Fibroblast of mammary gland (primary cell): ENCODE results near the gene CYP19A1.
A peak's percentile ranks its signal among the peaks of the same experiment; 100 is the strongest.

Source experiments
- DNase-seq: peaks from one replicate; pipeline ENCODE4 v3.0.0-alpha.2; 2010; ENCODE audit warnings: low read depth
- H3K4me3 ChIP-seq: 2 replicates; pipeline ENCODE4 v1.5.1; 2011; ENCODE audit warnings: low read depth, mild to moderate bottlenecking, low read length, moderate library complexity; ENCODE audit not compliant: control insufficient read depth
- CTCF ChIP-seq: conservative IDR thresholded peaks from 2 replicates; pipeline ENCODE4 v1.5.1; 2011; ENCODE audit warnings: low read depth, low read length, inconsistent platforms; ENCODE audit not compliant: control insufficient read depth, insufficient read depth

Gene CYP19A1

GRCh38 chr15:51342227-51342999, 4.0 kb upstream of the CYP19A1 start:
- no peak for DNase-seq
- no peak for TF ChIP-seq CTCF
- H3K4me3 ChIP-seq = peak overlapping the region; percentile 36

GRCh38 chr15:51341366-51342226, 3.2 kb upstream of the CYP19A1 start, which contains the start of gene GLDN:
GLDN (plus strand) TSS chr15:51341655; CDS start chr15:51341685, 30 bp downstream.
- H3K4me3 ChIP-seq = peak within 1 kb of the TSS; percentile 36
- no peak for TF ChIP-seq CTCF
- peak; percentile 34 for DNase-seq

- no peak for TF ChIP-seq CTCF
- no peak for DNase-seq
- H3K4me3 ChIP-seq = no peak overlapping the region
These were observed 2.6 kb downstream of the CYP19A1 start for GRCh38 chr15:51335538-51336410.

GRCh38 chr15:51335087-51335486, 3.3 kb downstream of the CYP19A1 start:
- no peak for DNase-seq
- TF ChIP-seq CTCF = no peak
- H3K4me3 ChIP-seq = no peak overlapping the region

GRCh38 chr15:51334011-51334451, 4.4 kb downstream of the CYP19A1 start:
- TF ChIP-seq CTCF = no peak
- H3K4me3 ChIP-seq = no peak overlapping the region
- no peak for DNase-seq

- no peak for TF ChIP-seq CTCF
- DNase-seq = no peak
- H3K4me3 ChIP-seq = no peak overlapping the region
These were observed 4.8 kb downstream of the CYP19A1 start for GRCh38 chr15:51333571-51333970.
